Ovary (tissue), 9 donors: ENCODE measurements around the gene ARHGAP1. TPM values are rescaled to one million over a fixed set of nuclear protein-coding genes. Genes with fewer than 3 reads are reported as not detected.

Experiments
- DNase-seq, 5 donors: peaks; one replicate each; pipeline ENCODE4 v3.0.0-alpha.2; 2019 to 2020
- H3K27ac ChIP-seq, 2 donors: fragments of 200-600 bp; one replicate each; pipeline versions ENCODE4 v1.5.1 to v1.8.0; 2019 to 2022
- H3K27me3 ChIP-seq: fragments of 200-600 bp; one replicate; pipeline ENCODE4 v1.8.0; 2022
- H3K36me3 ChIP-seq: fragments of 200-600 bp; sonication (generic); one replicate; pipeline ENCODE4 v1.5.1; 2019
- H3K4me1 ChIP-seq: one replicate; pipeline ENCODE4 v1.8.1; 2013; ENCODE audit warnings: mild to moderate bottlenecking, moderate library complexity; ENCODE audit not compliant: insufficient read depth
- H3K4me3 ChIP-seq: fragments of 200-600 bp; sonication (generic); one replicate; pipeline ENCODE4 v1.5.1; 2017
- H3K9me3 ChIP-seq, 2 donors: fragments of 200-600 bp in 1 of 2; sonication (generic) in 1 of 2; one replicate each; pipeline versions ENCODE4 v1.5.1 to v1.8.1; 2013 to 2019; ENCODE audit warnings: mild to moderate bottlenecking in 1 of 2, moderate library complexity in 1 of 2
- EP300 ChIP-seq: sonication (generic); formaldehyde crosslinking; IDR thresholded peaks from one replicate; pipeline ENCODE4 v1.6.1; 2017; ENCODE audit warnings: antibody characterized with exemption
- POLR2A ChIP-seq: fragments of 450-650 bp; IDR thresholded peaks from one replicate; pipeline ENCODE4 v1.6.1; 2017; ENCODE audit warnings: antibody characterized with exemption, mild to moderate bottlenecking, moderate library complexity
- WGBS, 3 donors: extraction: QIAGEN DNeasy Blood & Tissue Kit in 1 of 3; methylation state at CpG; one replicate each; pipeline versions ENCODE4 v1.1.5 to v1.1.7; 2013 to 2017; 5-methylcytosine and 5-hydroxymethylcytosine counted together
- intact Hi-C, 4 donors: fragments of 100-400 bp; cut with DNase I; formaldehyde crosslinking; loops; one replicate each; pipeline versions ENCODE4 v1.11.0 to v1.15.1; 2022 to 2023
- polyA plus RNA-seq, 2 donors: library from polyadenylated mRNA; stranded (reverse); fragments of 200-250 nt in 1 of 2; fragments of 350-450 nt in 1 of 2; fragmentation: Illumina TruSeq in 1 of 2; extraction: RNeasy Lipid Tissue Mini Kit (QIAGEN cat#74804) in 1 of 2; gene quantifications; one replicate each; pipeline ENCODE4 v1.2.3, GENCODE V29; 2013 to 2014
- total RNA-seq, 7 donors: library from RNA; depleted of rRNA in 2 of 7; stranded (reverse); fragments of >200 nt in 2 of 7; fragmentation: NEBNext Ultra II Directional in 3 of 7; extraction: Animal tissue kit (Norgen Biotek cat#: 25700) in 3 of 7; gene quantifications; one replicate each; pipeline versions ENCODE4 v1.1.0 to v1.2.4, GENCODE V29; 2016 to 2023
- TF ChIP-seq, protein P1 (sequence below), 3 donors: fragments of 450-650 bp in 2 of 3; fragments of 200-600 bp in 1 of 3; IDR thresholded peaks; one replicate each; pipeline versions ENCODE4 v1.5.1 to v1.8.0; 2016 to 2022; ENCODE audit warnings: antibody characterized with exemption in 3 of 3, mild to moderate bottlenecking in 1 of 3
- donor health status: DM: no; HTN: no; CAD: no; lungs with moderate emphysema.
- donor health status: DM: no; HTN: no; CAD: no.
- donor health status: Bipolar disorder and iron deficiency.
- donor health status: DM: yes; HTN: yes; CAD: no.
- donor health status: DM: no; HTN: no; CAD: no.
- donor health status: DM: yes; HTN: yes; CAD: no.

ARHGAP1 gene
- total and polyA plus RNA-seq, 9 donors: 24.1 to 95.9 (median 73.3) TPM

DNA sequence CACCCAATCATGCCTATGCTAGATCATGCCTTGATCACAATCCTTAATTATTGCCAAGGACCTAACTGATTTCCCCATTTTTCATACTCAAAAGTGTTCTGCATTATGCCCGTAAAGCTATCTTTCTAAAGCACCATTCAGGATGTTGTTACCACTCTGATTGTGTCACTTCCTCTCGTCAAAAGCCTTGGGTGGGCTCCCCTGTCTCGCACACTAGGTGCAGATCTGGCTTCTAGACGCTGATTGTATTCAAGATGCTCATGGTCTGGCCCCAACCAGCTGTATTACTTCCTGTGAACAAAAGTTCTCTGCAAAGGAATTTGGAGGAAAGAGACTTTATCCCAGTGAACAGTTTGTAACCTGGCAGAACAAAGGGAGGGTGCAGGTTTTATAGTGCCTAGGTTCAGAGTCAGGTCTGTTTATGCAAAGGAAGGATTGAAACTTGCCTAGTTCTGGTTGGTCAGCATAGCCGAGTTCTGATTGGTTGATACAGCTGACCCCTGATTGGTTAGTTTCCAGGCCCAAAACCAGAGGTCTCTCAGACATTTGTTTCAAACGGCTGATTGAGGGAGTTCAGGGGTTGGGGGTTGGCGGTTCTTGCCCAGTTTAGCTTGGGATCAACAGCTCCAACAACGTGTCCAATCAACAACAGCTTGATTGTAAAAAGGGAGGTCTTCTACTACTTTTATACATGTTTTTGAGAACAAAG is 57.6 kb downstream of the ARHGAP1 start:
- Histone ChIP-seq H3K9me3 (no peaks in the 10 kb centered on the region), H3K27ac (no peak overlapping the region), H3K4me3 (no peak overlapping the region), H3K27me3 (no peaks in the 10 kb centered on the region), H3K36me3 (no peaks in the 10 kb centered on the region), H3K4me1 (no peaks in the 10 kb centered on the region)
- 94 to 96% (median 95%) methylated on average over 8 of the region's 8 CpGs for WGBS, 3 donors
- TF ChIP-seq, protein P1, sequence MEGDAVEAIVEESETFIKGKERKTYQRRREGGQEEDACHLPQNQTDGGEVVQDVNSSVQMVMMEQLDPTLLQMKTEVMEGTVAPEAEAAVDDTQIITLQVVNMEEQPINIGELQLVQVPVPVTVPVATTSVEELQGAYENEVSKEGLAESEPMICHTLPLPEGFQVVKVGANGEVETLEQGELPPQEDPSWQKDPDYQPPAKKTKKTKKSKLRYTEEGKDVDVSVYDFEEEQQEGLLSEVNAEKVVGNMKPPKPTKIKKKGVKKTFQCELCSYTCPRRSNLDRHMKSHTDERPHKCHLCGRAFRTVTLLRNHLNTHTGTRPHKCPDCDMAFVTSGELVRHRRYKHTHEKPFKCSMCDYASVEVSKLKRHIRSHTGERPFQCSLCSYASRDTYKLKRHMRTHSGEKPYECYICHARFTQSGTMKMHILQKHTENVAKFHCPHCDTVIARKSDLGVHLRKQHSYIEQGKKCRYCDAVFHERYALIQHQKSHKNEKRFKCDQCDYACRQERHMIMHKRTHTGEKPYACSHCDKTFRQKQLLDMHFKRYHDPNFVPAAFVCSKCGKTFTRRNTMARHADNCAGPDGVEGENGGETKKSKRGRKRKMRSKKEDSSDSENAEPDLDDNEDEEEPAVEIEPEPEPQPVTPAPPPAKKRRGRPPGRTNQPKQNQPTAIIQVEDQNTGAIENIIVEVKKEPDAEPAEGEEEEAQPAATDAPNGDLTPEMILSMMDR (IDR thresholded peaks at IDR 0.05): no peak
- DNase-seq: no peak
- intact Hi-C loops: no loop called here

DNA sequence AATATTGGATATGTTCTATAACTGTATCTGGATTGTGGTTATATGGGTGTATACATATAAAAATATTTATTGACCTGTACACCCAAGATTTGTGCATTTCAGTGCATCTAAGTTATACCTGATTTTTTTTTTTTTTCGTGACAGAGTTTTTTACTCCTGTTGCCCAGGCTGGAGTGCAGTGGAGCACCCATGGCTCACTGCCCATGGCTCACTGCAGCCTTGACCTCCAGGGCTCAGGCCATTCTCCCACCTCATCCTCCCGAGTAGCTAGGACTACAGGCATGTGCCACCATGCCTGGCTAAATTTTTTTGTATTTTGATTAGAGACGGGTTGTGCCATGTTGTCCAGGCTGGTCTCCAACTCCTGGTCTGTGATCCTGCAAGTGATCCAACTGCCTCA is 58.8 kb downstream of the ARHGAP1 start:
- TF ChIP-seq POLR2A (no peak), EP300 (no peak)
- TF ChIP-seq, protein P1 (IDR thresholded peaks at IDR 0.05): no peak
- Histone ChIP-seq H3K4me1 (no peaks in the 10 kb centered on the region), H3K4me3 (no peak overlapping the region), H3K36me3 (no peaks in the 10 kb centered on the region), H3K9me3 (no peaks in the 10 kb centered on the region), H3K27ac (no peak overlapping the region), H3K27me3 (no peaks in the 10 kb centered on the region)
- WGBS, 3 donors: 62 to 79% (median 72%) methylated on average over 3 of the region's 3 CpGs
- no peak for DNase-seq
- intact Hi-C loops: no loop called here

GRCh38 chr11:46640036-46640788 is 60.2 kb downstream of the ARHGAP1 start:
- intact Hi-C loops: no loop called here
- Histone ChIP-seq H3K27ac (no peak overlapping the region), H3K4me1 (no peaks in the 10 kb centered on the region), H3K4me3 (no peak overlapping the region), H3K27me3 (no peaks in the 10 kb centered on the region), H3K9me3 (no peaks in the 10 kb centered on the region), H3K36me3 (no peaks in the 10 kb centered on the region)
- 95 to 98% (median 96%) methylated on average over 6 of the region's 6 CpGs for WGBS, 3 donors
- TF ChIP-seq, protein P1 (IDR thresholded peaks at IDR 0.05): no peak
- TF ChIP-seq POLR2A (no peak), EP300 (no peak)
- no peak for DNase-seq

DNA sequence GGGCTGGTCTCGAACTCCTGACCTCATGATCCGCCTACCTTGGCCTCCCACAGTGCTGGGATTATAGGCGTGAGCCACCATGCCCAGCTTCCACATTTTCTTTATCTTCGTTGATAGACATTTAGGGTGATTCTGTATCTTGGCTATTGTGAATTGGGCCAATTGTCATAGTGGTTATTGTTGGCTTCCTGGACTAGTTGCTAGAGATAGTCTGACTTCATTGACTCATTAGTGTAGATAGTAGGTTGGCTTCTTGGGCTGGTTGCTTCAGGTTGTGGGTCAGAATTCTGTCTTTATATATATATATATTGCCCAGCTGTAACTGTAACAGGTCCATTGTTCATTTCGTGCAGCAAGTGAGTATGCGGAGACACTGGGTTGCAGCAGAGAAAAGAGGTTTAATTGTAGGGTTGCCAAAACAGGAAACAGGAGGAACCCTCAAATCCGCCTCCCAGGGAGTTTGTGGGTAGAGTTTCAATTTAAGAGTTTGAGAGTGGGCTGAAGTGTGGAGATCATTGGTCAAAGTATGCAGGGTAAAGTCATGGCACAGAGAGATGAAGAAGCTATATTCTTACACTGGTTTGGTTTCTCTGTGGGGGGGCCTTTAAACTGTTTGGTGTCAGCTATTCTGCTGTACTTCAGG is 61.1 kb downstream of the ARHGAP1 start:
- Histone ChIP-seq H3K36me3 (no peaks in the 10 kb centered on the region), H3K9me3 (no peaks in the 10 kb centered on the region), H3K27me3 (no peaks in the 10 kb centered on the region), H3K4me3 (no peak overlapping the region), H3K4me1 (no peaks in the 10 kb centered on the region), H3K27ac (no peak overlapping the region)
- intact Hi-C loops: no loop called here
- DNase-seq: no peak
- TF ChIP-seq EP300 (no peak), POLR2A (no peak)
- TF ChIP-seq, protein P1 (IDR thresholded peaks at IDR 0.05): no peak
- 96 to 97% (median 97%) methylated on average over 7 of the region's 7 CpGs for WGBS, 3 donors
